ENCODE measurements around the gene FOXC1.

DNA sequence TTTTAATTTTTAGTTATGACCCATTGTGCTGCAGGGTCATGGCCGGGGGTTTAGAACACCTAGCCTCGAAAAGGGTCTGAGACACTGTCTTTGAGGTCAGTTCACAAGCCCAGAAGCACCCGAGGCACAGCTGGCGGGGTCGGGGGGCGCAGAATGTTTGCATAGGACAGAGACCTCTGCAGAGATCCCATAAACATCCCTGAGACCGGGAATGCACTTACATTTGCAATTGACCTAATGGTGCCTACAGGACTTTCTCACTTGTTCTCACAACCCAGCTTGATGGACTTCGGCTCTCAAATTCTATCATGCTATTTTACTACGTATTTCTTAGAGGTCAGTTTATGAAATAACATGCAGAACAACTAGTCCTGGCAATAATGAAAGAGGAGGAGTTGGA is 33.5 kb upstream of the FOXC1 start:
- TF ChIP-seq, protein P1, sequence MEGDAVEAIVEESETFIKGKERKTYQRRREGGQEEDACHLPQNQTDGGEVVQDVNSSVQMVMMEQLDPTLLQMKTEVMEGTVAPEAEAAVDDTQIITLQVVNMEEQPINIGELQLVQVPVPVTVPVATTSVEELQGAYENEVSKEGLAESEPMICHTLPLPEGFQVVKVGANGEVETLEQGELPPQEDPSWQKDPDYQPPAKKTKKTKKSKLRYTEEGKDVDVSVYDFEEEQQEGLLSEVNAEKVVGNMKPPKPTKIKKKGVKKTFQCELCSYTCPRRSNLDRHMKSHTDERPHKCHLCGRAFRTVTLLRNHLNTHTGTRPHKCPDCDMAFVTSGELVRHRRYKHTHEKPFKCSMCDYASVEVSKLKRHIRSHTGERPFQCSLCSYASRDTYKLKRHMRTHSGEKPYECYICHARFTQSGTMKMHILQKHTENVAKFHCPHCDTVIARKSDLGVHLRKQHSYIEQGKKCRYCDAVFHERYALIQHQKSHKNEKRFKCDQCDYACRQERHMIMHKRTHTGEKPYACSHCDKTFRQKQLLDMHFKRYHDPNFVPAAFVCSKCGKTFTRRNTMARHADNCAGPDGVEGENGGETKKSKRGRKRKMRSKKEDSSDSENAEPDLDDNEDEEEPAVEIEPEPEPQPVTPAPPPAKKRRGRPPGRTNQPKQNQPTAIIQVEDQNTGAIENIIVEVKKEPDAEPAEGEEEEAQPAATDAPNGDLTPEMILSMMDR (conservative IDR thresholded peaks at IDR 0.05; ENCODE audit: low read depth in 2 of 2): no peak
- TF ChIP-seq POLR2AphosphoS5 (IDR thresholded peaks at IDR 0.05; ENCODE audit: low read depth) (no peak), EZH2 (IDR thresholded peaks at IDR 0.05; ENCODE audit: low read depth, unreplicated experiment) (no peak), REST (IDR thresholded peaks at IDR 0.05; ENCODE audit: unreplicated experiment) (no peak), ETS1 (IDR thresholded peaks at IDR 0.05) (no peak), EZH2phosphoT487 (IDR thresholded peaks at IDR 0.05; ENCODE audit: unreplicated experiment) (no peak), ZNF331 (CRISPR knock-in tag; IDR thresholded peaks at IDR 0.05; ENCODE audit: low read depth) (no peak), CREB1 (CRISPR knock-in tag; IDR thresholded peaks at IDR 0.05; ENCODE audit: low read depth) (no peak), STAT1 (IDR thresholded peaks at IDR 0.05; ENCODE audit: unreplicated experiment) (no peak)
